Measurements from ENCODE around the gene ZNF512B.

The ZNF512B gene

DNA sequence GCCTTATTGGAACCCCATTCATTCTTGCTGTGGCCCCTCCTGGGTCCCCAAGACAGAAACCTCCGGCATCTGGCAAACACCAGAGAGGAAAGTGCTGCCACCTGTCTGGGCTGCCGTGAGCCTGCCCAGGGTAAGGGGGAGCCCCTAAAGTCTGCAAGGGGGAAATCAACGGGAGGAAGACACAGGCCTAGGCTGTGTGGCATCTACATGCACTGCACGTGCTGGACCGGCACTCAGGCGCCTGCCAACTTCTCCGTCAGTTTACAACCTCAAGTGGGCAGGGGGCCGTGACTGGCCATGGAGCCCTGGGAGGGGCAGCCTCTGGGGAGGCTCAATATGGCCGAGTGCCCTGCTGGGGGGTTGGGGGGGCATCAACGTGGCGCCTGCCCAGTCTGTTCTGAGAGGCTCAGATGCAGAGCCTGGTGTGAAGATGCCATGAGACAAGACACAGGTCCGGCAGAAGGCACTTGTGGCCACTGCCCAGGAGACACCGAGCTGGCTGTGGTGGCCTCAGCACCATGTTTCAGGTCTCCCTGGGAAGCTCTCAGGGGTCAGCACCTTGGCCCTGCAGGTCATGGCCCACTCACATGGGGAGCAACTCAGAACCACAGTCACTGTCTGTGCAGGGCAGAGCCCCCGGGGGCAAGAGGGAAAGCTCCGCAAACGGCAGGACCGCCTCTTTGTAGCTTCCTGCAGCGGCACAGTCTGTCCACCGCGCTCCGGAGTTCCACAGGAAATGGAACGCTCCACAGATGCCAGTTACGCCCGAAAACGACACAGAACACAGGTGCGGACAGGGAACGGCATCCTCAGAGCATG is 21.9 kb downstream of the ZNF512B start:
- no peak overlapping the region for H3K4me3 ChIP-seq (ENCODE audit: low read depth, low read length)
- TF ChIP-seq, protein P1, sequence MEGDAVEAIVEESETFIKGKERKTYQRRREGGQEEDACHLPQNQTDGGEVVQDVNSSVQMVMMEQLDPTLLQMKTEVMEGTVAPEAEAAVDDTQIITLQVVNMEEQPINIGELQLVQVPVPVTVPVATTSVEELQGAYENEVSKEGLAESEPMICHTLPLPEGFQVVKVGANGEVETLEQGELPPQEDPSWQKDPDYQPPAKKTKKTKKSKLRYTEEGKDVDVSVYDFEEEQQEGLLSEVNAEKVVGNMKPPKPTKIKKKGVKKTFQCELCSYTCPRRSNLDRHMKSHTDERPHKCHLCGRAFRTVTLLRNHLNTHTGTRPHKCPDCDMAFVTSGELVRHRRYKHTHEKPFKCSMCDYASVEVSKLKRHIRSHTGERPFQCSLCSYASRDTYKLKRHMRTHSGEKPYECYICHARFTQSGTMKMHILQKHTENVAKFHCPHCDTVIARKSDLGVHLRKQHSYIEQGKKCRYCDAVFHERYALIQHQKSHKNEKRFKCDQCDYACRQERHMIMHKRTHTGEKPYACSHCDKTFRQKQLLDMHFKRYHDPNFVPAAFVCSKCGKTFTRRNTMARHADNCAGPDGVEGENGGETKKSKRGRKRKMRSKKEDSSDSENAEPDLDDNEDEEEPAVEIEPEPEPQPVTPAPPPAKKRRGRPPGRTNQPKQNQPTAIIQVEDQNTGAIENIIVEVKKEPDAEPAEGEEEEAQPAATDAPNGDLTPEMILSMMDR (IDR thresholded peaks at IDR 0.05): no peak
- H3K4me2 ChIP-seq (ENCODE audit: low read length): no peak overlapping the region
- H3K79me2 ChIP-seq: peaks cover 44% of the 10 kb centered on the region
- H3K27ac ChIP-seq: no peak overlapping the region
- no peak overlapping the region for H3K9ac ChIP-seq
- H3K4me1 ChIP-seq: peaks cover 38% of the 10 kb centered on the region
- no peaks in the 10 kb centered on the region for H3K27me3 ChIP-seq (ENCODE audit: control insufficient read depth, insufficient read depth, low read length)
- H3K9me3 ChIP-seq (ENCODE audit: control insufficient read depth, low read length): no peaks in the 10 kb centered on the region
- H2AFZ ChIP-seq: no peak overlapping the region
- H3K36me3 ChIP-seq (ENCODE audit: control insufficient read depth, insufficient read depth, low read length): no peaks in the 10 kb centered on the region

DNA sequence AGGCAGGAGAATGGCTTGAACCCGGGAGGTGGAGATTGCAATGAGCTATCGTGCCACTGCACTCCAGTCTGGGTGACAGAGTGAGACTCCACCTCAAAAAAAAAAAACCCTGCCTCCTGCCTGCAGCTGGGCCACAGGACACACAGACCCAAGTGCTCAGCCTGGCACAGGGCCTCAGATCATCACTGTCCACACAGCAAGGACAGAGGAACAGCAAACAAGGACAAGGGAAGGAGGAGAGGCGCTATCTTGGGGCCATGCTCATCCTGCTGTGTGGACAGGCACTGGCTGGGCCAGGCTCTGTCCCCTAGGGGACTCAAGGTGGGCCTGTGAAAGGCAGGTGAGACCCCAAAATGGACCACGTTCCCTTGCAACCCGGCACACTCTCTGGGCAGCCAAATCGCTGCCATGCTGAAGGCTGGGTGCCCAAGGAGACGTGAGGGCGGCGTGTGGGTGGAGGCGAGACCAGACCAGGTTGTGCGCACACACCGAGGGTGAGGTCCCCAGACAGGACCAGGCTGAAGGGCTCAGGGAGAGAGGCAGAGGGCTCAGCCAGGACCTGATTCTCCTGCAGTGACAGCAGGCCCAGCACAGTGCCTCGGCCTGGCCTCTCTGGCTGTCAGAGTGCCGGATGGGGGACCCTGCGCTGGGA is 22.6 kb downstream of the ZNF512B start:
- peaks cover 33% of the 10 kb centered on the region for H3K4me1 ChIP-seq
- H3K9ac ChIP-seq: no peak overlapping the region
- TF ChIP-seq, protein P1 (IDR thresholded peaks at IDR 0.05): no peak

DNA sequence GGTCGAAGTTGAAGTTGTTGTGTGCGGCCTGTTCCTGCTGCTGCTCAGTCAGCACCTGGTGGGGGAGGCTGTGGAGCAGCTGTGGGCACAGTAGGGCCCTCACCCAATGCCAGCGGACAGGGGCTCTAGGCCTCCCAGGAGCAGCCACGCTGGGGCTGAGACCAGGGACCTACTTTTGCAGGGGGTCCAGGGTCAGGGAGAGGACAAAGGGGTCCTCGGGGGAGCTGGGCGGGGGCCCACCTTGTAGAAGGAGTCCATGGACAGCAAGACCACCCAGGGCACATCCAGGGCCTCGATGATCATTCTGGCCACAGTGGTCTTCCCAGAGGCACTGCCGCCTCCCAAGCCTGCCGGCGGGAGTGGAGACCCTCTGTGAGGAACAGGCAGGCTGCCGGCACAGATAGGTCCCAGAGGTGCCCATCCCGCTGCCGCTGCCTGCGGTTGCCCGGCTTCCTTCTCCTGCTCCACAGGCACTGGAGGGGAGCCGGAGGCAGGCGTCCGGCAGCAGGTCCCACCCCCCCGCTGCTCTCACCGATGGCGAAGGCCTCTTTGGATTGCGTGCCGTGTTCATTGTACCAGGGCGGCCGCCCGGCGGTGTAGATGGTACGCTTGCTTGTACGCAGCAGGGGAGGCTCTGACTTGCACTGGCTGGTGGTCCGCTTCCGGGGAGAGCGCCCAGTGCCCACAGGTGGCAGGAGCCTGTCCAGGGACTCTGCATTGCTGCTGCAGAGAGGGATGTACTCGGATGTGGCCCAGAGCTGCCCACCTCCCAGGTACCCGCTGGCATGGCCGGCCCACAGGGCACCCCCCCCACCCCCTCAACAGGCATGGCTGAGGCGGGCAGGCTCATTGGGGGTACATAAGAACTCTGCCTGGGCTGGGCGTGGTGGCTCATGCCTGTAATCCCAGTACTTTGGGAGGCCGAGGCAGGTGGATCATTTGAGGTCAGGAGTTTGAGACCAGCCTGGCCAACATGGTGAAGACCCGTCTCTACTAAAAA is 23.5 kb downstream of the ZNF512B start:
- no peaks in the 10 kb centered on the region for H3K9me3 ChIP-seq (ENCODE audit: control insufficient read depth, low read length)
- H3K4me1 ChIP-seq: peaks cover 24% of the 10 kb centered on the region
- no peaks in the 10 kb centered on the region for H3K27me3 ChIP-seq (ENCODE audit: control insufficient read depth, insufficient read depth, low read length)
- TF ChIP-seq, protein P1 (IDR thresholded peaks at IDR 0.05): no peak
- H3K27ac ChIP-seq: no peak overlapping the region
- no peak overlapping the region for H3K4me2 ChIP-seq (ENCODE audit: low read length)
- peaks cover 33% of the 10 kb centered on the region for H3K79me2 ChIP-seq
- H2AFZ ChIP-seq: no peak overlapping the region
- no peak overlapping the region for H3K4me3 ChIP-seq (ENCODE audit: low read depth, low read length)
- no peak overlapping the region for H3K9ac ChIP-seq
- no peaks in the 10 kb centered on the region for H3K36me3 ChIP-seq (ENCODE audit: control insufficient read depth, insufficient read depth, low read length)

More for the DNA sequence above, 22.6 kb downstream of the ZNF512B start:
- Histone ChIP-seq H3K4me2 (ENCODE audit: low read length) (no peak overlapping the region), H3K27ac (no peak overlapping the region), H3K9me3 (ENCODE audit: control insufficient read depth, low read length) (no peaks in the 10 kb centered on the region), H3K27me3 (ENCODE audit: control insufficient read depth, insufficient read depth, low read length) (no peaks in the 10 kb centered on the region), H2AFZ (no peak overlapping the region), H3K36me3 (ENCODE audit: control insufficient read depth, insufficient read depth, low read length) (no peaks in the 10 kb centered on the region), H3K4me3 (ENCODE audit: low read depth, low read length) (no peak overlapping the region), H3K79me2 (peaks cover 36% of the 10 kb centered on the region)

DNA sequence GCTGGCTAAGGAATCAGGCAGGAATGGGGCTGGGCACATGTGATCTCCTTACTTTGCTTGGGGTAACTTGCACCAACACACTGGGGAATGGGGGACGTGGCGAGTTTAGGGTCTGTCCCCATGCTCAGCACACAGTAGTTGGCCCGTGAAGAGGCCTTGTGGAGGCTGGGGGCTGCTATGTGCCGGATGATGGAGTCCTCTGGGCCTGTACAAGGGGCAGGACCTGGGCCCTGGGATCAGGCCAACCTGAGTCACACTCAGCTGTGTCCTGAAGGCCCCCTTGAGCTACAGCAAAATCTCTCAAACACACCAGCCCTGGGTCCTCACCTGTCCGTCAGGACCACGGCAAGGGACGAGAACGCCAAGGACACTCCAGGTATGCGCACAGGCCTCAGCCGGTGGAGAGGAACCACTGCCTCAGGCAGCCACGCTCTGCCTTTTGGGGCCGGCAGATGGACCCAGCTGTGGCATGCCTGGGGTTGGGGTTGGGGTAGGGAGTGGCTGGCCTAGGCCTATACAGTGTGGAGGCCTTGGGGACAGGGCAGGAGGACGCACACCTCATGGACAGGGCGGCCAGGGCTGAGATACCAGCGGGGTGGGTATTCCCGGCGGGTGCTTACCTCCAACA is 24.6 kb downstream of the ZNF512B start:
- Histone ChIP-seq H3K4me3 (ENCODE audit: low read depth, low read length) (no peak overlapping the region), H3K36me3 (ENCODE audit: control insufficient read depth, insufficient read depth, low read length) (no peaks in the 10 kb centered on the region), H3K9me3 (ENCODE audit: control insufficient read depth, low read length) (no peaks in the 10 kb centered on the region), H3K9ac (no peak overlapping the region), H3K27me3 (ENCODE audit: control insufficient read depth, insufficient read depth, low read length) (no peaks in the 10 kb centered on the region), H3K4me2 (ENCODE audit: low read length) (no peak overlapping the region), H2AFZ (no peak overlapping the region), H3K27ac (no peak overlapping the region), H3K4me1 (peaks cover 14% of the 10 kb centered on the region), H3K79me2 (peaks cover 30% of the 10 kb centered on the region)
- TF ChIP-seq, protein P1 (IDR thresholded peaks at IDR 0.05): no peak

Measured in parathyroid adenoma (tissue), 2 donors.